Hypothalamus (tissue), 51 donors: ENCODE results near the gene RBM7.

Experiments used
- DNase-seq, 51 donors: peaks; one replicate each; lab custom pipeline; 2025; lab: John Stamatoyannopoulos, UW

Gene RBM7

DNA sequence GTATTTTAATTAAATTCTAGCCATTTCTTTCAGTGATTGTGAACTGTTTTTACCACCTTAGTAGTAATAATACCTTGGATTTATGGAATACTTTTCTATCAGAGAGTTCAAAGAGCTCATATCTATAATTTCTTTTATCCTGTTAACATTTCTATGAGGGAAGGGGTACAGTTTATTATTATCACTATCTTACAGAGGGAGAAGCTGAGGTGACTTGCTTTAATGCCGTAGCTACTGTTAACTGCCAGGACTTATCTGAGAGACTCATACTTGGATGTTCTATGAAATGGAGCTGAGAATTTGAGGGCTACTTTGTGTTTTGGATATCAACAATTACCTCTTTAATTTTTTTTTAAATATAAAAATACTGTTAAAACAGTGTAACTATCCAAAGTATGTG lies 42.1 kb downstream of the RBM7 start:
- no peak for DNase-seq

DNA sequence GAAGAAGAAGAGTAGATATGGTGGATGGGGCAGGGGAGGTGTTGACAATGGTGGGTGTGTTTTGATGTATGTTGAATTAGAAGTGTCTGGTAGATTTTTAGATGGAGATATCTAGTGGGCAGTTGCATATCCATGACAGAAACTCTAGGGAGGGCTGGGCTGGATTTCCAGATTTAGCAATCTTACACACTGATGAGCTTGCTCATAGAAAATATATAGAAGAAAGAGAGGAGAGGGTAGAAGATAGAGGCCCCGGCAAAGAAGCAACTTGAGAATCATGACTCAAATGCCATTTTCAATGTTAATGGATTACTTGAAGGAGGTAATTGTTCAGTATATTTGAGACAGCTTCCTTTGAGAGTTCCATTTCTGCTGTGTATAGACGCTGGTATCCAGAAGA lies 47.0 kb downstream of the RBM7 start:
- DNase-seq = no peak

DNA sequence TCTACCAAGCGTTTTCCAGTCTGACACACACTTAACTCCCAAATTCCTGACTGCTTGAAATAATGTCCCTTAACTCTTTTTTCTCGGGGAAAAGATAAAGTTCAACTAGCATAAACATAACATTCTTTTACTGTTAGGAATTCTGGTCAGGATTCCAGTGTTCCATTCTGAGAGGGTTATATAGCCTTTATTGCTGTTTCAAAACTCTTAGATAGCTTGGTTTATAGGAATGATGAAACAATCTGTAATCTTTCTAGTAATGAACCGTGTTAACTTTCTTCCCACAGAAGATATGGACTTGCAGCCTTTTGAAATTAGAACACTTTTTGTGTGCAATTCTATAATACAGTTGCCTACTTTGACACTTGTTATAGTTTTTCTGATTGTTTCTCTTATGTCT lies 47.4 kb downstream of the RBM7 start:
- no peak for DNase-seq

DNA sequence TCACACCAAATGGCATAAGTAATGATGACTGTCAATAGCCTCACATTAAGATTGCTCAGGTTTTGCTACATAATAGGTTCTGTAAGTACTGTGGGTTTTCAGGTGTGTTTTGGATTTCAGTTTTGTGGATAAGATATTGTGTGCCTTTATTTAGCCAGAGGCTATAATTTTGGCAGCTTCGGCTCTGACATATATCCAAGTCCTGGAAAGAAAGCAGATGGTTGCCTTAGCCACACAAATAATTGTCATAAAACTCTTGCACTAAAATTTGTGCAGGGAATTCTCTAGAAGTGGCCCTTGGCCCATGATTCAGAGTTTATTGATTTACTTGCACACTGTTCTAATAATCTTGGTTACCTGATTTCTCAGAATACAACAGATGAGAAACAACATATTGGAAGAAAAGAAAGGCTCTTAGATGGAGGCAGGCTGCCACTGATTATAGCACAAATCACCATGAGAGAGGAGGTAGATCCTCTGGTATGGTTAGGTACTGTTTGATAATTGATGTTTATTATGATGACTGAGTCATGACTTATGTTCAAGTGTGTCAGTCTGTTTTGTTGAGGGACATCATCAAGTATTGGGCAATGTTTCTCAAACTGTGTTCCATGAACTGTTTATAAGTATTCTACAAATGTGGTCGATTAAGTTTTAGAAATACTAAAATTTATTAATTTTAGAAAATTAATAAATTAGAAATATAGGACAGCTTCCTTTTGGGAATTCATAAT lies 48.5 kb downstream of the RBM7 start:
- no peak for DNase-seq

DNA sequence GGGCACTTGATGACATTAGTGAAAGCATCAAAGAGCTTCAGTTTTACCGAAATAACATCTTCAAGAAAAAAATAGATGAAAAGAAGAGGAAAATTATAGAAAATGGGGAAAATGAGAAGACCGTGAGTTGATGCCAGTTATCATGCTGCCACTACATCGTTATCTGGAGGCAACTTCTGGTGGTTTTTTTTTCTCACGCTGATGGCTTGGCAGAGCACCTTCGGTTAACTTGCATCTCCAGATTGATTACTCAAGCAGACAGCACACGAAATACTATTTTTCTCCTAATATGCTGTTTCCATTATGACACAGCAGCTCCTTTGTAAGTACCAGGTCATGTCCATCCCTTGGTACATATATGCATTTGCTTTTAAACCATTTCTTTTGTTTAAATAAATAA lies 49.4 kb downstream of the RBM7 start:
- no peak for DNase-seq

DNA sequence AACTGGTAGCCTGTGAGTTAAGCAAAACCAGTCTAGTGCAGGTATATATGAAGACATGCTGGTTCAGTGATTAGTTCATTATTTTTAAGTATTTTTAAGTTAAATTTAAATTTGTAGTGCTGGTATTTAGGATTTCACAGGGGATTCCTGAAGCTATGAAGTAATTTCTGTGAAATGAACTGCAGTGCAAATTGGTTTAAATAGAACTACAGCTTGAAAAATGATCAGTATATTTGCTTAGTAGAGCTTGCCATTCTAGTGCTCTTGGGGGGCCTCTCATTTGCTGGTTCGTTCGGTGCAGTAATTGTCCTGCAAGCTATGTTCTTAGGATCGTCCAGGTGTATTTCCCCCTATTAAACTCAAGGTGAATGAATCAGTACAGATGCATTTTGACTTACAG lies 51.9 kb downstream of the RBM7 start:
- no peak for DNase-seq
